GM19438 (cell line): ENCODE measurements around the gene PATJ.
"Not testable (repeated sequence)": the region's sequence is repeated elsewhere in the genome, so short reads cannot be mapped to it uniquely, and the experiment has no call there.

Experiments used
- ATAC-seq: cut with Tn5 transposase; IDR thresholded peaks from one replicate; pipeline ENCODE4 v1.9.1; 2021; ENCODE audit warnings: low read depth; ENCODE audit not compliant: unreplicated experiment

Gene PATJ

GRCh38 chr1:61818992-61819391 lies 76.7 kb downstream of the PATJ start:
- ATAC-seq: no peak

GRCh38 chr1:61819421-61819820 lies 77.1 kb downstream of the PATJ start:
- no peak for ATAC-seq

- no peak for ATAC-seq
Measured at GRCh38 chr1:61825393-61825792, 83.1 kb downstream of the PATJ start.

GRCh38 chr1:61828805-61829204 lies 86.5 kb downstream of the PATJ start:
- ATAC-seq: no peak

GRCh38 chr1:61836649-61837048 lies 94.4 kb downstream of the PATJ start:
- ATAC-seq: no peak

- not testable (repeated sequence) for ATAC-seq
Measured at GRCh38 chr1:61837607-61838006, 95.3 kb downstream of the PATJ start.

- ATAC-seq: no peak
Measured at GRCh38 chr1:61839679-61840078, 97.4 kb downstream of the PATJ start.

- no peak for ATAC-seq
Measured at GRCh38 chr1:61842036-61842435, 99.8 kb downstream of the PATJ start.

GRCh38 chr1:61842863-61843514 lies 100.7 kb downstream of the PATJ start:
- no peak for ATAC-seq

GRCh38 chr1:61844006-61844405 lies 101.7 kb downstream of the PATJ start:
- ATAC-seq: no peak

GRCh38 chr1:61844664-61845063 lies 102.4 kb downstream of the PATJ start:
- ATAC-seq: not testable (repeated sequence)

- no peak for ATAC-seq
Measured at GRCh38 chr1:61851235-61851634, 109.0 kb downstream of the PATJ start.

- no peak for ATAC-seq
Measured at GRCh38 chr1:61851849-61852669, 109.8 kb downstream of the PATJ start.

GRCh38 chr1:61852670-61853015 lies 110.4 kb downstream of the PATJ start:
- ATAC-seq: no peak

- ATAC-seq: no peak
Measured at GRCh38 chr1:61853583-61853982, 111.3 kb downstream of the PATJ start.

GRCh38 chr1:61864489-61864888 lies 122.2 kb downstream of the PATJ start:
- no peak for ATAC-seq

GRCh38 chr1:61865646-61866220 lies 123.5 kb downstream of the PATJ start:
- ATAC-seq: no peak

GRCh38 chr1:61869691-61870109 lies 127.4 kb downstream of the PATJ start:
- ATAC-seq: no peak

GRCh38 chr1:61872206-61872605 lies 129.9 kb downstream of the PATJ start:
- ATAC-seq: no peak

GRCh38 chr1:61873581-61873980 lies 131.3 kb downstream of the PATJ start:
- ATAC-seq: no peak

GRCh38 chr1:61873994-61874393 lies 131.7 kb downstream of the PATJ start:
- ATAC-seq: no peak

GRCh38 chr1:61875198-61875597 lies 132.9 kb downstream of the PATJ start:
- no peak for ATAC-seq
